WTC11 (cell line): ENCODE data around the gene AKTIP.

Experiments
- CTCF ChIP-seq: fragments of 200-600 bp; IDR thresholded peaks from 2 replicates; pipeline ENCODE4 v1.8.0; 2022; ENCODE audit warnings: antibody characterized with exemption
- PRDM15 ChIP-seq: sonication (generic); formaldehyde crosslinking; IDR thresholded peaks from 2 replicates; pipeline ENCODE4 v1.8.0; 2022; ENCODE audit warnings: missing genetic modification reagents
- ZNF138 ChIP-seq: sonication (generic); formaldehyde crosslinking; conservative IDR thresholded peaks from 2 replicates; pipeline ENCODE4 v1.8.1; 2022; ENCODE audit warnings: mild to moderate bottlenecking, moderate library complexity, missing genetic modification reagents
- ZNF416 ChIP-seq: fragments of 250-450 bp; sonication (Bioruptor Pico); IDR thresholded peaks from 2 replicates; pipeline ENCODE4 v1.9.0; 2021; ENCODE audit warnings: mild to moderate bottlenecking, inconsistent platforms

DNA sequence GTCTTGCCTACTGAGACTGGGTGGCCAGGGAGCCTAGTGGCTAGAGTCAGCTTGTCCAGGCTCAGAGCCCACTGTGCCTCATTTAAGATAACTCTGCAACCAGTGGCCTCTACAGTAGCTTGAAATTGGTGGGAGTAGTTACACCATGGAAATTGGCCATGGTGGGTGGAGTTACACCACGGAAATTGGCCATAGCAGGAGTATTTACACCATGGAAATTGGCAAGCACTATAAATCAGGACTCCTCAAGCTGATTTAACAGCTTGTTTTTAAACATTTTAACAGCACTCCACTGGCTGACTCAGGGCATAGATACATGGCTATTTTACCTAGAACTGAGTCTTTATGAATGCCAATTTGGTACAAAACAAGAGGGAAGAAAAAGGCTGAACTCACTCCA, 27.7 kb upstream of the AKTIP start:
- no peak for TF ChIP-seq CTCF
- no peak for TF ChIP-seq ZNF416 (CRISPR knock-in tag)
- no peak for TF ChIP-seq ZNF138
- no peak for TF ChIP-seq PRDM15 (CRISPR knock-in tag)
